T-cell (primary cell): Measurements from ENCODE around the gene ZNF607. TPM values are rescaled to one million over a fixed set of nuclear protein-coding genes. Genes with fewer than 3 reads are reported as not detected.
"Not testable (repeated sequence)": the region's sequence is repeated elsewhere in the genome, so short reads cannot be mapped to it uniquely, and the experiment has no call there.

Experiments
- ATAC-seq, 4 experiments: fragments of 200-7000 bp in 3 of 4; fragments of 150-1000 bp in 1 of 4; cut with Tn5 transposase; replicated peaks in 1 of 4; 1 replicate in 3 of 4; 2 replicates in 1 of 4; pipeline ENCODE4 v1.10.0; 2021; ENCODE audit warnings: moderate library complexity in 3 of 4, mild to moderate bottlenecking in 2 of 4, moderate number of reproducible peaks in 1 of 4
- CTCF ChIA-PET, 2 donors: fragments of 300-600 bp; sonication (Branson Sonifier 250); formaldehyde crosslinking; loops; one replicate each; lab custom pipeline; 2022; ENCODE audit warnings: antibody characterized with exemption in 2 of 2; lab: Charles Lee
- POLR2A ChIA-PET, 2 donors: fragments of 300-600 bp; sonication (Branson Sonifier 250); formaldehyde crosslinking; loops; one replicate each; lab custom pipeline; 2022; ENCODE audit warnings: antibody characterized with exemption in 2 of 2; lab: Charles Lee
- DNase-seq, 35 experiments: peaks; one replicate each; pipeline versions ENCODE4 v3.0.0 to v3.0.0-alpha.2; 2013 to 2023
- H3K27ac ChIP-seq: one replicate; pipeline ENCODE4 v1.5.1; 2013; ENCODE audit warnings: low read length
- H3K27me3 ChIP-seq, 2 experiments: replicated peaks in 1 of 2; 1 replicate in 1 of 2; 2 replicates in 1 of 2; pipeline versions ENCODE4 v1.6.1 to v1.7.0; 2013; ENCODE audit warnings: low read length in 1 of 2, mixed read lengths in 1 of 2; ENCODE audit not compliant: control insufficient read depth in 2 of 2, insufficient read depth in 2 of 2; ENCODE audit errors: extremely low read depth in 1 of 2
- H3K36me3 ChIP-seq, 2 donors: 1 replicate in 1 of 2; 2 replicates in 1 of 2; pipeline versions ENCODE4 v1.6.1 to v1.7.0; 2013; ENCODE audit warnings: low read length in 1 of 2; ENCODE audit not compliant: control insufficient read depth in 2 of 2, insufficient read depth in 1 of 2; ENCODE audit errors: extremely low read depth in 1 of 2
- H3K4me1 ChIP-seq, 2 experiments: 1 replicate in 1 of 2; 2 replicates in 1 of 2; pipeline versions ENCODE4 v1.6.1 to v1.7.0; 2013; ENCODE audit warnings: low read length in 2 of 2, mixed read lengths in 1 of 2; ENCODE audit not compliant: insufficient read depth in 2 of 2, control insufficient read depth in 1 of 2; ENCODE audit errors: extremely low read depth in 1 of 2
- H3K4me3 ChIP-seq, 2 donors: 1 replicate in 1 of 2; 2 replicates in 1 of 2; pipeline versions ENCODE4 v1.5.1 to v1.7.0; 2013; ENCODE audit warnings: mild to moderate bottlenecking in 2 of 2, low read length in 1 of 2, moderate library complexity in 1 of 2; ENCODE audit not compliant: control insufficient read depth in 1 of 2; ENCODE audit errors: extremely low read depth in 1 of 2
- H3K9me3 ChIP-seq: 2 replicates; pipeline ENCODE4 v1.7.0; 2013
- H3K27ac Mint-ChIP-seq, 2 donors: one replicate each; pipeline ENCODE4 v1.8.0; 2020 to 2021; ENCODE audit warnings: mild to moderate bottlenecking in 2 of 2, mixed read lengths in 2 of 2
- H3K27me3 Mint-ChIP-seq, 2 donors: one replicate each; pipeline ENCODE4 v1.8.0; 2021 to 2022; ENCODE audit warnings: mixed read lengths in 2 of 2
- H3K36me3 Mint-ChIP-seq: one replicate; pipeline ENCODE4 v1.8.0; 2021; ENCODE audit warnings: mixed read lengths
- H3K4me1 Mint-ChIP-seq, 3 donors: one replicate each; pipeline ENCODE4 v1.8.0; 2020 to 2022; ENCODE audit warnings: mixed read lengths in 3 of 3, mild to moderate bottlenecking in 1 of 3
- H3K4me3 Mint-ChIP-seq, 3 donors: one replicate each; pipeline ENCODE4 v1.8.0; 2020 to 2022; ENCODE audit warnings: mild to moderate bottlenecking in 3 of 3, mixed read lengths in 3 of 3, moderate library complexity in 3 of 3
- H3K9me3 Mint-ChIP-seq, 3 donors: one replicate each; pipeline ENCODE4 v1.8.0; 2020 to 2022; ENCODE audit warnings: mixed read lengths in 3 of 3
- WGBS: methylation state at CpG from one replicate; pipeline ENCODE4 v1.1.5; 2013; ENCODE audit warnings: missing lambda C conversion rate; ENCODE audit not compliant: insufficient coverage; 5-methylcytosine and 5-hydroxymethylcytosine counted together
- total RNA-seq, 35 experiments: library from RNA in 6 of 35; stranded (reverse) in 6 of 35; fragments of 120-200 nt in 1 of 35; gene quantifications; one replicate each; pipeline versions ENCODE4 v1.2.1 to v1.2.4 and lab custom pipeline; 2013 to 2026

Gene ZNF607
- total RNA-seq (10 to 100 TPM in 2 of 5 donors, 1 to 10 TPM in 3; 5.3 to 14.7 (median 8.6) TPM), total RNA-seq (lab: John Stamatoyannopoulos, UW) (2.6 to 16.9 (median 5.9) reads per million in 29 experiments)
- total RNA-seq (2013), result 7.6 TPM

DNA sequence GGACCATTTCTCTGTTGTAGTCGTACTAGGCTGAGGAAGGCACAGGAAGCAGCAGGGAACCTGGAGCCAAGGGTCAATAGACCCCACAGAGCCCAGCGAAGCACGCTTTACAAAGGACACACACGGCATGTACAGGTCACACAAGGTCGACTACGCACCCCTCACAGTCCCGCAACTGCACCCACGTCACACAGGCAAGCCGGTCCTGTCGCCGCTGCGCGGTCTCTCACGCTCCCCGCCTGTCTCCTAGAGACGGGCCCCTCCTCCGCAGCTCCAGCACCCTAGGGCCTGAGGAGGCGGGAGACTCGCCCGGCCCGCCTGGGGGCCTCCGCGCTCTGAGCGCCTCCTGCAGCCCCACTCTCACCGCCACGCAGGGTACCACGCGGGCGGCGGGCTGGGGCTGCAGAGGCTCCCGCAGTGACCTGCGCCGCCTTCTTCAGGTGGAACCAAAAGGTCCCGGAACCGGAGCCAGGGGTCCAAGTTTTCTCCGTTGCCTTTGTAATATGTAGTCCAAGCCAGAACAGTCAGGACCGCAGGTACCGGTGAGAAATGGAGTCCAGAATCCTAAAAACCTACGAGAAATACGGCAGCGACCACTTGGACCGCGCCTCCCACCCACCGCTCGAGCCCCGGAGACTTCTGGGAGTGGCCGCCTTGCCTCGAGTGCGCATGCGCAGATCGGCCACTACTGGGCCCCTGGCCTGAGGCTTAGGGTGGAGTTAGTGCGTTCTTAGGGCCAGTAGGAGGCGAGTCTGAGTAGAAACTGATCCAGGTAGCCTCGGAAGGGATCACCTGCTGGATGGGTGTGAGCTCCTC, at the start of gene ZNF607:
TSS of gene ZNF607 (minus strand) at position 651 of the 816 bp plus-strand sequence. CDS start 8,143 bp downstream, outside the sequence.
- ChIA-PET POLR2A (no interaction called here), CTCF (interaction anchor here in 1 of 2 donors (1.4 kb wide), 1 partner anchor 60 kb away, joined by 4 read pairs; the partner anchor contains the start of gene ZNF573)
- H3K27ac Mint-ChIP-seq, result peak within 1 kb of the TSS; percentile 81 to 85
- H3K9me3 ChIP-seq, result no peaks in the 10 kb centered on the region
- peak within 1 kb of the TSS; percentile 81 to 91 (median 90) for H3K4me3 Mint-ChIP-seq
- WGBS, result 2% methylated on average over 54 of the region's 54 CpGs
- H3K4me3 ChIP-seq, result peak within 1 kb of the TSS; percentile 86 to 99
- peak; percentile 82 to 91 (median 88) for ATAC-seq
- peaks cover 10 to 24% (median 16%) of the 10 kb centered on the region in 3 donors for H3K4me1 Mint-ChIP-seq
- peaks cover 19% of the 10 kb centered on the region for H3K36me3 Mint-ChIP-seq
- H3K27me3 Mint-ChIP-seq, result no peaks in the 10 kb centered on the region
- DNase-seq, result peak; percentile 50 to 86 (median 68)
- peaks cover 3 to 12% (median 10%) of the 10 kb centered on the region in 3 donors for H3K9me3 Mint-ChIP-seq
- H3K27ac ChIP-seq, result peak within 1 kb of the TSS; percentile 70
- no peaks in the 10 kb centered on the region for H3K27me3 ChIP-seq
- H3K4me1 ChIP-seq, result peaks cover 7 to 16% of the 10 kb centered on the region in 2 experiments
- H3K36me3 ChIP-seq, result no peaks in the 10 kb centered on the region

GRCh38 chr19:37763488-37763887, 43.9 kb upstream of the ZNF607 start:
- CTCF ChIA-PET, result no interaction called here
- H3K27ac Mint-ChIP-seq, result no peak overlapping the region
- peaks cover 3 to 15% (median 8%) of the 10 kb centered on the region in 3 donors for H3K9me3 Mint-ChIP-seq
- H3K4me3 Mint-ChIP-seq, result no peak overlapping the region
- ATAC-seq, result no peak
- Histone ChIP-seq H3K4me1 (no peaks in the 10 kb centered on the region), H3K4me3 (no peak overlapping the region), H3K36me3 (peaks cover 0 to 42% of the 10 kb centered on the region in 2 donors), H3K9me3 (no peaks in the 10 kb centered on the region), H3K27ac (no peak overlapping the region), H3K27me3 (no peaks in the 10 kb centered on the region)
- POLR2A ChIA-PET, result no interaction called here
- H3K36me3 Mint-ChIP-seq, result peaks cover 75% of the 10 kb centered on the region
- H3K4me1 Mint-ChIP-seq, result no peaks in the 10 kb centered on the region
- no peak for DNase-seq
- WGBS, result no CpG with 5 or more reads among the region's 1 CpG
- no peaks in the 10 kb centered on the region for H3K27me3 Mint-ChIP-seq

- POLR2A ChIA-PET, H3K27me3 Mint-ChIP-seq, H3K27ac Mint-ChIP-seq, ATAC-seq, H3K27me3 ChIP-seq, H3K4me1 ChIP-seq, H3K27ac ChIP-seq, H3K9me3 ChIP-seq, DNase-seq, H3K4me3 ChIP-seq, H3K4me1 Mint-ChIP-seq, CTCF ChIA-PET, H3K4me3 Mint-ChIP-seq: not testable (repeated sequence)
- no CpG with 5 or more reads among the region's 4 CpGs for WGBS
- H3K9me3 Mint-ChIP-seq, result peaks cover 0 to 26% (median 11%) of the 10 kb centered on the region in 3 donors
- peaks cover 0 to 17% of the 10 kb centered on the region in 2 donors for H3K36me3 ChIP-seq
- H3K36me3 Mint-ChIP-seq, result peaks cover 66% of the 10 kb centered on the region
Measured at GRCh38 chr19:37757683-37758082, 38.1 kb upstream of the ZNF607 start.

GRCh38 chr19:37738371-37738770, 18.8 kb upstream of the ZNF607 start:
- no peaks in the 10 kb centered on the region for H3K27me3 ChIP-seq
- no peaks in the 10 kb centered on the region for H3K4me1 ChIP-seq
- POLR2A ChIA-PET, result interaction anchor here in 1 of 2 donors (0.7 kb wide), 1 partner anchor 9 kb away, joined by 4 read pairs; no protein-coding TSS in a partner anchor
- no peak for DNase-seq
- Mint-ChIP-seq H3K4me1 (no peaks in the 10 kb centered on the region), H3K4me3 (no peak overlapping the region), H3K27me3 (no peaks in the 10 kb centered on the region), H3K9me3 (peaks cover 30 to 70% (median 66%) of the 10 kb centered on the region in 3 donors), H3K36me3 (peaks cover 86% of the 10 kb centered on the region), H3K27ac (no peak overlapping the region)
- CTCF ChIA-PET, result no interaction called here
- ATAC-seq, result no peak
- H3K4me3 ChIP-seq, result no peak overlapping the region
- no CpG with 5 or more reads among the region's 5 CpGs for WGBS
- H3K27ac ChIP-seq, result no peak overlapping the region
- H3K9me3 ChIP-seq, result peaks cover 12% of the 10 kb centered on the region
- peaks cover 0 to 27% of the 10 kb centered on the region in 2 donors for H3K36me3 ChIP-seq

DNA sequence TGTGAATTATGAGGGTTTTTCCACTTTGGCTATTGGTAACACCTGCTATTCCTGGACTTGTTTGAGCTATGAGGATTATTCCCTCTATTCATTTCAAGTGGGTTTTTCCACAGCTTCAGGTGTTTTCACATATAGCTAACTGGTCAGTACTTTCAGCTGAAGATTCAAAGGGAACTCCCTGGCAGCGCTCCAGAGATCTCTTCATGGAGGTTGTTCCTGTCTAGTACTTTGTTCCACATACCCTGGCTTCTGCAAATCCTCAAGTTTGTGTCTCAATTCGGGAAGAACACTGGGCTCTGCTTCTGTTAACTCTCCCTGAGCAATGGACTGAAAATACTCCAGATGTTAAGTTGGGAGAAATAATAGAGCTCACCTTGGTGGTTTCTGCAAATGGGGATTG, 5.6 kb upstream of the ZNF607 start:
- WGBS, result 100% methylated on average over 1 of the region's 2 CpGs
- H3K27me3 Mint-ChIP-seq, result no peaks in the 10 kb centered on the region

DNA sequence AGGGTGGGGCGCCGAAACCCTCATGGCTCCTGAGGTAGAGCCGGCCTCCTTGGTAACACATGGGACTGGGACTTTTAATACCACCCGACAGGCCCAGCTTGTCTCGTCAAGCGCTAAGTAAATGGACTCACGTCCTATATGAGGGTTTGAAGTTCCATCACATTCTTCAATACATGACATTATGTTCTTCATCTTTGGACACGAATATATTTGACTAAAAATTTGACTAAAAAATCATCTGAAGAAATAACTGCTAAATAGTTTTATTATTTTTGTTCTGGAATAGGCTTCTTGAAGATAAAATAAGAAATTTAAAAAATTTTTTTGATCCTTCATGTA, 335 bp upstream of the ZNF607 start:
- H3K36me3 ChIP-seq, result no peaks in the 10 kb centered on the region
- ChIA-PET CTCF (interaction anchor here in 1 of 2 donors (1.4 kb wide), 1 partner anchor 60 kb away, joined by 4 read pairs; the partner anchor contains the start of gene ZNF573), POLR2A (no interaction called here)
- no peaks in the 10 kb centered on the region for H3K9me3 ChIP-seq
- H3K27me3 ChIP-seq, result no peaks in the 10 kb centered on the region
- Mint-ChIP-seq H3K27ac (peak overlapping the region; percentile 81 to 85), H3K4me3 (peak overlapping the region; percentile 81 to 91 (median 90)), H3K36me3 (peaks cover 14% of the 10 kb centered on the region), H3K9me3 (peaks cover 3 to 14% (median 10%) of the 10 kb centered on the region in 3 donors), H3K27me3 (no peaks in the 10 kb centered on the region), H3K4me1 (peaks cover 10 to 24% (median 16%) of the 10 kb centered on the region in 3 donors)
- H3K4me3 ChIP-seq, result peak overlapping the region; percentile 86 to 99
- no peak for ATAC-seq
- DNase-seq, result no peak
- peaks cover 7 to 16% of the 10 kb centered on the region in 2 experiments for H3K4me1 ChIP-seq
- no CpG with 5 or more reads among the region's 8 CpGs for WGBS
- H3K27ac ChIP-seq, result peak overlapping the region; percentile 70

More for the DNA sequence above, 5.6 kb upstream of the ZNF607 start:
- H3K27me3 ChIP-seq, result no peaks in the 10 kb centered on the region
- H3K4me1 ChIP-seq, result no peaks in the 10 kb centered on the region
- Mint-ChIP-seq H3K36me3 (peaks cover 8% of the 10 kb centered on the region), H3K4me3 (no peak overlapping the region), H3K27ac (no peak overlapping the region), H3K9me3 (peaks cover 3 to 19% (median 11%) of the 10 kb centered on the region in 3 donors), H3K4me1 (no peaks in the 10 kb centered on the region)
- CTCF ChIA-PET, result interaction anchor here (0.6 kb wide), 2 partner anchors 11 to 317 kb away, joined by 3 to 4 read pairs; no protein-coding TSS in a partner anchor
- DNase-seq, result no peak
- H3K9me3 ChIP-seq, result no peaks in the 10 kb centered on the region
- H3K4me3 ChIP-seq, result no peak overlapping the region
- ATAC-seq, result no peak
- no peak overlapping the region for H3K27ac ChIP-seq
- H3K36me3 ChIP-seq, result peaks cover 0 to 2% of the 10 kb centered on the region in 2 donors
- POLR2A ChIA-PET, result no interaction called here
